ENCODE results near the gene CNTN2.

CNTN2 gene

GRCh38 chr1:205091043-205091740 is 48.2 kb downstream of the CNTN2 start:
- Histone ChIP-seq H3K36me3 (ENCODE audit: control insufficient read depth, insufficient read depth, low read length) (peaks cover 20% of the 10 kb centered on the region), H3K4me1 (ENCODE audit: control insufficient read depth, insufficient read depth, low read length) (no peaks in the 10 kb centered on the region), H3K27ac (ENCODE audit: low read depth, low read length) (no peak overlapping the region), H3K4me3 (ENCODE audit: low read length) (no peak overlapping the region), H3K9ac (ENCODE audit: low read length) (no peak overlapping the region), H3K27me3 (ENCODE audit: control insufficient read depth, insufficient read depth, low read length) (no peaks in the 10 kb centered on the region)

- Histone ChIP-seq H3K4me3 (ENCODE audit: low read length) (no peak overlapping the region), H3K9ac (ENCODE audit: low read length) (no peak overlapping the region), H3K4me1 (ENCODE audit: control insufficient read depth, insufficient read depth, low read length) (no peaks in the 10 kb centered on the region), H3K27me3 (ENCODE audit: control insufficient read depth, insufficient read depth, low read length) (no peaks in the 10 kb centered on the region), H3K36me3 (ENCODE audit: control insufficient read depth, insufficient read depth, low read length) (peaks cover 43% of the 10 kb centered on the region), H3K27ac (ENCODE audit: low read depth, low read length) (no peak overlapping the region)
Observed at GRCh38 chr1:205095422-205095821, 52.4 kb downstream of the CNTN2 start.

GRCh38 chr1:205098242-205098641 is 55.2 kb downstream of the CNTN2 start:
- Histone ChIP-seq H3K9ac (ENCODE audit: low read length) (no peak overlapping the region), H3K36me3 (ENCODE audit: control insufficient read depth, insufficient read depth, low read length) (peaks cover 46% of the 10 kb centered on the region), H3K27ac (ENCODE audit: low read depth, low read length) (no peak overlapping the region)

GRCh38 chr1:205102404-205102803 is 59.4 kb downstream of the CNTN2 start:
- Histone ChIP-seq H3K27me3 (ENCODE audit: control insufficient read depth, insufficient read depth, low read length) (no peaks in the 10 kb centered on the region), H3K36me3 (ENCODE audit: control insufficient read depth, insufficient read depth, low read length) (peaks cover 35% of the 10 kb centered on the region), H3K9ac (ENCODE audit: low read length) (no peak overlapping the region), H3K4me1 (ENCODE audit: control insufficient read depth, insufficient read depth, low read length) (no peaks in the 10 kb centered on the region), H3K4me3 (ENCODE audit: low read length) (no peak overlapping the region), H3K27ac (ENCODE audit: low read depth, low read length) (no peak overlapping the region)

More at GRCh38 chr1:205098242-205098641, 55.2 kb downstream of the CNTN2 start:
- no peaks in the 10 kb centered on the region for H3K4me1 ChIP-seq (ENCODE audit: control insufficient read depth, insufficient read depth, low read length)
- no peak overlapping the region for H3K4me3 ChIP-seq (ENCODE audit: low read length)
- no peaks in the 10 kb centered on the region for H3K27me3 ChIP-seq (ENCODE audit: control insufficient read depth, insufficient read depth, low read length)

GRCh38 chr1:205107327-205107726 is 64.3 kb downstream of the CNTN2 start:
- Histone ChIP-seq H3K36me3 (ENCODE audit: control insufficient read depth, insufficient read depth, low read length) (peaks cover 12% of the 10 kb centered on the region), H3K4me1 (ENCODE audit: control insufficient read depth, insufficient read depth, low read length) (no peaks in the 10 kb centered on the region), H3K4me3 (ENCODE audit: low read length) (no peak overlapping the region), H3K27ac (ENCODE audit: low read depth, low read length) (no peak overlapping the region), H3K9ac (ENCODE audit: low read length) (no peak overlapping the region), H3K27me3 (ENCODE audit: control insufficient read depth, insufficient read depth, low read length) (no peaks in the 10 kb centered on the region)

- Histone ChIP-seq H3K4me3 (ENCODE audit: low read length) (no peak overlapping the region), H3K4me1 (ENCODE audit: control insufficient read depth, insufficient read depth, low read length) (no peaks in the 10 kb centered on the region), H3K36me3 (ENCODE audit: control insufficient read depth, insufficient read depth, low read length) (peaks cover 9% of the 10 kb centered on the region), H3K27me3 (ENCODE audit: control insufficient read depth, insufficient read depth, low read length) (no peaks in the 10 kb centered on the region), H3K27ac (ENCODE audit: low read depth, low read length) (no peak overlapping the region), H3K9ac (ENCODE audit: low read length) (no peak overlapping the region)
Observed at GRCh38 chr1:205108464-205108863, 65.5 kb downstream of the CNTN2 start.

- Histone ChIP-seq H3K4me3 (ENCODE audit: low read length) (no peak overlapping the region), H3K27me3 (ENCODE audit: control insufficient read depth, insufficient read depth, low read length) (no peaks in the 10 kb centered on the region), H3K9ac (ENCODE audit: low read length) (no peak overlapping the region), H3K27ac (ENCODE audit: low read depth, low read length) (no peak overlapping the region), H3K36me3 (ENCODE audit: control insufficient read depth, insufficient read depth, low read length) (peaks cover 5% of the 10 kb centered on the region), H3K4me1 (ENCODE audit: control insufficient read depth, insufficient read depth, low read length) (no peaks in the 10 kb centered on the region)
Observed at GRCh38 chr1:205109269-205109668, 66.3 kb downstream of the CNTN2 start.

- Histone ChIP-seq H3K9ac (ENCODE audit: low read length) (no peak overlapping the region), H3K4me3 (ENCODE audit: low read length) (no peak overlapping the region), H3K27ac (ENCODE audit: low read depth, low read length) (no peak overlapping the region), H3K36me3 (ENCODE audit: control insufficient read depth, insufficient read depth, low read length) (peaks cover 9% of the 10 kb centered on the region), H3K27me3 (ENCODE audit: control insufficient read depth, insufficient read depth, low read length) (no peaks in the 10 kb centered on the region), H3K4me1 (ENCODE audit: control insufficient read depth, insufficient read depth, low read length) (no peaks in the 10 kb centered on the region)
Observed at GRCh38 chr1:205109711-205110110, 66.7 kb downstream of the CNTN2 start.

- Histone ChIP-seq H3K36me3 (ENCODE audit: control insufficient read depth, insufficient read depth, low read length) (peaks cover 11% of the 10 kb centered on the region), H3K27ac (ENCODE audit: low read depth, low read length) (no peak overlapping the region), H3K27me3 (ENCODE audit: control insufficient read depth, insufficient read depth, low read length) (no peaks in the 10 kb centered on the region), H3K4me3 (ENCODE audit: low read length) (no peak overlapping the region), H3K9ac (ENCODE audit: low read length) (no peak overlapping the region), H3K4me1 (ENCODE audit: control insufficient read depth, insufficient read depth, low read length) (no peaks in the 10 kb centered on the region)
Observed at GRCh38 chr1:205111354-205111753, 68.3 kb downstream of the CNTN2 start.

GRCh38 chr1:205118752-205119151 is 75.7 kb downstream of the CNTN2 start:
- Histone ChIP-seq H3K27ac (ENCODE audit: low read depth, low read length) (no peak overlapping the region), H3K4me1 (ENCODE audit: control insufficient read depth, insufficient read depth, low read length) (peaks cover 19% of the 10 kb centered on the region), H3K4me3 (ENCODE audit: low read length) (no peak overlapping the region), H3K36me3 (ENCODE audit: control insufficient read depth, insufficient read depth, low read length) (peaks cover 9% of the 10 kb centered on the region), H3K27me3 (ENCODE audit: control insufficient read depth, insufficient read depth, low read length) (no peaks in the 10 kb centered on the region), H3K9ac (ENCODE audit: low read length) (no peak overlapping the region)

GRCh38 chr1:205121660-205122488 is 78.9 kb downstream of the CNTN2 start, which contains the start of gene RBBP5:
Gene RBBP5 (minus strand): TSS chr1:205121978. CDS start chr1:205121873, 105 bp downstream.
- Histone ChIP-seq H3K27me3 (ENCODE audit: control insufficient read depth, insufficient read depth, low read length) (no peaks in the 10 kb centered on the region), H3K4me1 (ENCODE audit: control insufficient read depth, insufficient read depth, low read length) (peaks cover 19% of the 10 kb centered on the region), H3K9ac (ENCODE audit: low read length) (peak within 1 kb of the TSS; percentile 91), H3K27ac (ENCODE audit: low read depth, low read length) (peak within 1 kb of the TSS; percentile 96), H3K4me3 (ENCODE audit: low read length) (peak within 1 kb of the TSS; percentile 93), H3K36me3 (ENCODE audit: control insufficient read depth, insufficient read depth, low read length) (no peaks in the 10 kb centered on the region)

- H3K9ac ChIP-seq (ENCODE audit: low read length) = peak overlapping the region; percentile 91
- peak overlapping the region; percentile 93 for H3K4me3 ChIP-seq (ENCODE audit: low read length)
- peaks cover 19% of the 10 kb centered on the region for H3K4me1 ChIP-seq (ENCODE audit: control insufficient read depth, insufficient read depth, low read length)
- peak overlapping the region; percentile 96 for H3K27ac ChIP-seq (ENCODE audit: low read depth, low read length)
- H3K36me3 ChIP-seq (ENCODE audit: control insufficient read depth, insufficient read depth, low read length) = no peaks in the 10 kb centered on the region
- no peaks in the 10 kb centered on the region for H3K27me3 ChIP-seq (ENCODE audit: control insufficient read depth, insufficient read depth, low read length)
Observed at GRCh38 chr1:205122489-205122882, 79.5 kb downstream of the CNTN2 start.
